Naive thymus-derived CD8-positive, alpha-beta T cell (primary cell): ENCODE measurements around the gene DUS1L. TPM values are rescaled to one million over a fixed set of nuclear protein-coding genes. Genes with fewer than 3 reads are reported as not detected.
A peak's percentile ranks its signal among the peaks of the same experiment; 100 is the strongest.

Source experiments
- ATAC-seq, 2 donors: fragments of 150-1000 bp; cut with Tn5 transposase in 1 of 2; sonication (Bioruptor Pico), chemical (Tn5 transposase) in 1 of 2; 1 replicate in 1 of 2; 2 replicates in 1 of 2; pipeline ENCODE4 v1.10.0; 2021; ENCODE audit warnings: mild to moderate bottlenecking in 2 of 2, moderate library complexity in 2 of 2
- POLR2A ChIA-PET: fragments of 350-600 bp; sonication (Branson Sonifier 250); formaldehyde crosslinking; loops from one replicate; lab custom pipeline; 2021; ENCODE audit warnings: antibody characterized with exemption; lab: Charles Lee
- DNase-seq, 10 donors: peaks; one replicate each; pipeline versions ENCODE4 v3.0.0 to v3.0.0-alpha.2; 2020 to 2022
- H3K27ac Mint-ChIP-seq, 10 donors: one replicate each; pipeline ENCODE4 v1.8.0; 2020 to 2022; ENCODE audit warnings: mild to moderate bottlenecking in 10 of 10, mixed read lengths in 10 of 10, moderate library complexity in 4 of 10, inconsistent platforms in 1 of 10
- H3K27me3 Mint-ChIP-seq, 5 donors: one replicate each; pipeline ENCODE4 v1.8.0; 2021 to 2022; ENCODE audit warnings: mixed read lengths in 5 of 5
- H3K36me3 Mint-ChIP-seq, 3 donors: one replicate each; pipeline ENCODE4 v1.8.0; 2020 to 2022; ENCODE audit warnings: mixed read lengths in 3 of 3, mild to moderate bottlenecking in 2 of 3, inconsistent platforms in 1 of 3
- H3K4me1 Mint-ChIP-seq, 4 donors: one replicate each; pipeline ENCODE4 v1.8.0; 2021 to 2022; ENCODE audit warnings: mixed read lengths in 4 of 4
- H3K4me3 Mint-ChIP-seq, 10 donors: one replicate each; pipeline ENCODE4 v1.8.0; 2020 to 2022; ENCODE audit warnings: mild to moderate bottlenecking in 10 of 10, mixed read lengths in 10 of 10, moderate library complexity in 6 of 10, inconsistent platforms in 1 of 10
- H3K9me3 Mint-ChIP-seq, 9 donors: one replicate each; pipeline ENCODE4 v1.8.0; 2020 to 2022; ENCODE audit warnings: mixed read lengths in 9 of 9, mild to moderate bottlenecking in 3 of 9, inconsistent platforms in 1 of 9, moderate library complexity in 1 of 9
- polyA plus RNA-seq, 3 donors: library from polyadenylated mRNA; unstranded; fragments of 300-500 nt; fragmentation: Illumina TruSeq; gene quantifications; one replicate each; pipeline ENCODE4 v1.2.3, GENCODE V29; 2021
- total RNA-seq, 8 experiments: library from RNA in 2 of 8; stranded (reverse) in 2 of 8; gene quantifications; one replicate each; pipeline ENCODE4 v1.2.3 and lab custom pipeline; 2021 to 2026

DUS1L gene
- total and polyA plus RNA-seq, 5 experiments from 2014 or later, result 68.6 to 167 (median 142) TPM

DNA sequence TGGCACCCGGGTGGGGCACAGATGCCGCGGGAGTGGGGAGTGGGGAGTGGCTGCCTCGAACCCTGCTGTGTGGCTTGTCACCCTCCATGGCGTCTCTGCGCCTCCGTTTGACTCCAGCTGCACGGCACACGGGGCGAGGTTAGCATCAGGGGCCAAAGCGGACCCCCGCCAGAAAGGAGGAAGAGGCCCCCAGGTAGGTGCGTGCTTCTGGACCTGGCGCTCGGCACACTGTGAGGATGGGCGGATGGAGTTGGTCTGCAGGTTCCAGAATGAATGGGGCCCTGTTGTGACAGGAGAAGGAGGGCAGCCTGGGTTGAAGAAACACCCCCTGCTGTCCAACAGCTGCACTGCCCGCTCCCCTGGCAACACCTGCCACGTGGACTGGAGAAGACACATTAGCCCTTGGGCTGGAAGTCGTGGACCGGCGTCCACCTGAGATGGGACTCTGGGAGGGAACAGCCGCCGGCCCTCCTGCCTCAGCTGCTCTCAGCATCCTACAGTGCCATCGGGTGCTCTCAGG, 41.8 kb upstream of the DUS1L start:
- no peaks in the 10 kb centered on the region for H3K27me3 Mint-ChIP-seq
- ATAC-seq, result no peak
- peaks cover 10 to 56% (median 33%) of the 10 kb centered on the region in 4 donors for H3K4me1 Mint-ChIP-seq
- H3K4me3 Mint-ChIP-seq, result peak overlapping the region in 8 of 10 donors; percentile 3 to 92 (median 36)
- peak overlapping the region in 9 of 10 donors; percentile 52 to 98 (median 78) for H3K27ac Mint-ChIP-seq
- POLR2A ChIA-PET, result interaction anchor here (0.6 to 4.6 kb wide), 10 partner anchors 9 to 237 kb away, joined by 3 to 64 read pairs (median 7); partner anchors contain the start of genes DCXR, DUS1L and FASN
- no peak for DNase-seq
- peaks cover 0 to 9% (median 6%) of the 10 kb centered on the region in 3 donors for H3K36me3 Mint-ChIP-seq
- no peaks in the 10 kb centered on the region for H3K9me3 Mint-ChIP-seq

DNA sequence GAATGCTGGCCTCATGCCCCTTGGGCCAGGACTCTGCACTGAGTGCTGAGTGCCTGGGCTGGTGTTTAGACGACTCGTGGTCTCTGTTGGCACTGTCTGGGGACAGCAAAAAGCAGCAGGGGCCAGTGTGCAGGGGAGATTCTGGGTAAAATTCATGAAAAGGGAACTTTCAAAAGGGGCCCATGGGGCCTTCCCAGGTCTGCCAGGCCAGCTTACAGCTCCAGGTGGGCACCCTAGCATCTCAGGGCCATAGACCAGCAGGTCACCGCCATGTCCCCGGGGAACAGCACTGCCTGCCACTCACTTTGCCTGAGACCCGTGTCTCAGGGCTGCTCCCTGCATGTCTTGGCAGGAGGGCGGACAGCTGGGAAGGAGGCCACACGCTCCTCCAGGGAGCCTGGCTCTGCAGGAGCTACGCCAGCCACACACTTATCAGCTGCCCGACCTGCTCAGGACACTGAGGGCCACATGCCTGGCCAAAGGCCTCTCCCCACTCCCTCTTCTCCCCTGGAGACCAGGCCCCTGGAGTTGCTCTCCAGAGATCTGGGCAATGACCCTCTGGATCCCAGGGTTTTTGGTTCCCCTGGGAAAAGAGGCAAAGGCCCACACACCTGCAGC, 41.2 kb upstream of the DUS1L start:
- Mint-ChIP-seq H3K36me3 (peaks cover 0 to 6% (median 5%) of the 10 kb centered on the region in 3 donors), H3K27ac (peak overlapping the region; percentile 93 to 98 (median 97)), H3K4me1 (peaks cover 10 to 57% (median 34%) of the 10 kb centered on the region in 4 donors), H3K9me3 (no peaks in the 10 kb centered on the region), H3K4me3 (peak overlapping the region; percentile 81 to 92 (median 88)), H3K27me3 (no peaks in the 10 kb centered on the region)
- DNase-seq, result no peak
- ATAC-seq, result no peak
- POLR2A ChIA-PET, result interaction anchor here (0.8 to 4.6 kb wide), 16 partner anchors 8 to 237 kb away, joined by 3 to 64 read pairs (median 5); partner anchors contain the start of genes DCXR, DUS1L, FASN and LRRC45

DNA sequence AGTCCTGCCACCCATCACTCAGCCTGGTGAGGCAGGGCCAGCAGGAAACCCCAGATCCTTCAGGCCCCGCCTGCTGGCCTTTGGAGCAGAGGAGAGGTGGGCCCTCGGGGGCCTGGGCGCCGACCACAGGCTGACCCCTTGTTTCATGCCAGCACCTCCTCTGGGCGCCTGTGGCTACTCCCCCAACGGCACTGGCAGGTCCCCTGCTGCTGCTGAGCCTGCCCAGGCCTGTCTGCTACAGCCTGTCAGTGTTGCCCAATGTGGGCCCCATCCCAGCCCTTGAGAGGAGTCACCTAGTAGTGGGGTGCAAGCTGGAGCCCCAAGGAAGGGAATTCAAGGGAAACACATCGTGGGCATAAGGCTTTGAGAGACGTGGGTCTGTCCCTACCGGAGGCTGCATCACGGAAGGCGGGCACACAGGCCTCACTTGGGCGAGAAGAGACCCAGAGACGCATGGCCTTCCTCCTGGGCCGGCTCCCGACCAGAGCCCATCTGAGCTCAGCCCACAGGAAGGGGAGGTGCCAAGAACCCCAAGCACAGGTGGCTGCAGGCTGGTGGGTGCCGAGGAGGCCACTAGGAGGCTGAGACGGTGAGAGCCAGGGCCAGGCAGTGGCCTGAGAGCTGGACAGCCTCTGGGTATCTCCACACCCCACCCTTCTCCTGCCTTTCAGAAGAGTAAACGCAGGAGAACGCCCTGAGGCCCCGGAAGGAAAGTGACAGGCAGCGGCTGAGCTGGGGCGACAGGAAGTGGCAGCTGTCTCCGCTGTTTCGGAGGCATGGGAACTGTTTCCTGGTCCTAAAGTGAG, 40.5 kb upstream of the DUS1L start:
- H3K4me3 Mint-ChIP-seq, result peak overlapping the region; percentile 81 to 92 (median 88)
- peak overlapping the region; percentile 93 to 98 (median 97) for H3K27ac Mint-ChIP-seq
- H3K27me3 Mint-ChIP-seq, result no peaks in the 10 kb centered on the region
- H3K4me1 Mint-ChIP-seq, result peaks cover 10 to 54% (median 35%) of the 10 kb centered on the region in 4 donors
- POLR2A ChIA-PET, result interaction anchor here (0.8 to 4.6 kb wide), 15 partner anchors 8 to 236 kb away, joined by 3 to 64 read pairs (median 5); partner anchors contain the start of genes DCXR, DUS1L, FASN and LRRC45
- no peaks in the 10 kb centered on the region for H3K9me3 Mint-ChIP-seq
- DNase-seq (peak; percentile 25 to 75 (median 48)), ATAC-seq (peak; percentile 77 to 91)
- H3K36me3 Mint-ChIP-seq, result peaks cover 0 to 6% (median 0%) of the 10 kb centered on the region in 3 donors

DNA sequence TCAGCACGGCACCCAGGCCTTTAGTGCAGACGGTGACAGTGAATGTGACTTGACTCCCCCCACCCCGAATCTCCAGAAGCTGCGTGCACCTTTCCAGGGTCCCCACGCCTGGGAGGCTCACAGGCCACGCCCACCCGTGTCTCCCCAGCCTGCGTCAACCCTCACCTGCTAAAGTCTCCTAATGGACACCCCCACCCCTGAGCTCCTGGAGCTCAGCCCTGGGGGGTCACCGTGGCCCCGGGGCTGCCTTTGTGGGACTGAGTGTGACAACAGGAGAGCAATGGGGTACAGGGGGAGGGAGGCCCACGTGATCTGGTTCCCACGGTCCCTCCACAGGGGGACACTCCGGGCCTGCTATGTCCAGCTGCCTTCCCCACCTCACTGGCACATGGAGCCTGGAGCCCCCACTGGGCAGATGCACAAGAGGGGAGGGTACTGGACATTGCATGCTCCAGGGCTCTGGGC, 39.8 kb upstream of the DUS1L start:
- Mint-ChIP-seq H3K27ac (peak overlapping the region; percentile 70 to 98 (median 96)), H3K4me3 (peak overlapping the region; percentile 36 to 92 (median 88)), H3K27me3 (no peaks in the 10 kb centered on the region), H3K4me1 (peaks cover 10 to 54% (median 36%) of the 10 kb centered on the region in 4 donors), H3K36me3 (peaks cover 0 to 6% (median 0%) of the 10 kb centered on the region in 3 donors), H3K9me3 (no peaks in the 10 kb centered on the region)
- DNase-seq (peak in 1 of 10 donors; percentile 52), ATAC-seq (no peak)
- POLR2A ChIA-PET, result interaction anchor here (0.8 to 4.6 kb wide), 11 partner anchors 8 to 235 kb away, joined by 3 to 64 read pairs (median 5); partner anchors contain the start of genes CENPX, FASN and LRRC45

DNA sequence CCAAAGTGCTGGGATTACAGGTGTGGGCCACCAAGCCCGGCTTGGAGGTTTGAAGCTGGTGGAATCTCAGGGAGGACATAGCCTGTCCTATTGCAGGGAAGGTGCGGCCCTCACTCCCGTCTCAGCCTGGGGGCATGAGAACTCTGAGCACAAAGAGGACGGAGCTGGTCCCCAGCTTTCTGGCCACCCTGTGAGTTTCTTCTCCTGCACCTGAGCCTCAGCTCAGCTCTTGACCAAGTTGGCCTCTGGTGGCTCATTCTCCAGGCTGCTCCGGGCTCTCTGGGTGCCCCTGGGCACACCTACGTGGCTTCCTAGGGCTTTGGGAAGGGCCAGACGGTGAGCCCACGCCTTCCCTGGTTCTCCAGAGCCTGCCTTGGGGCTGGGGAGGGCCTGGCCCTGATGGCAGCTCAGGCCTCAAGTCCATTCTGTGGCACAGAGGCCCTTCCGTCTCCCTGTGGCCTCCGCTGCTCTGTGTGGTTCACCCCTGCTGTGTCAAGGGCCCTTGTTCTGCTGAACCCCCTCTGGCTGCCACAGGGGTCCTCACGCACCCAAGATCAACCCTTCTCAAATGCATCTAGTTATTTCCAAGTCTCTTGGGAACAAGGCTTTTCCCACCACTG, 39.3 kb upstream of the DUS1L start:
- DNase-seq (no peak), ATAC-seq (no peak)
- Mint-ChIP-seq H3K27ac (peak overlapping the region; percentile 70 to 98 (median 96)), H3K4me3 (peak overlapping the region in 9 of 10 donors; percentile 15 to 92 (median 81)), H3K27me3 (no peaks in the 10 kb centered on the region), H3K4me1 (peaks cover 10 to 55% (median 34%) of the 10 kb centered on the region in 4 donors), H3K9me3 (no peaks in the 10 kb centered on the region), H3K36me3 (peaks cover 0 to 3% (median 0%) of the 10 kb centered on the region in 3 donors)
- POLR2A ChIA-PET, result interaction anchor here (1.6 to 3.5 kb wide), 6 partner anchors 11 to 235 kb away, joined by 4 to 64 read pairs (median 8); partner anchors contain the start of genes CENPX and LRRC45

DNA sequence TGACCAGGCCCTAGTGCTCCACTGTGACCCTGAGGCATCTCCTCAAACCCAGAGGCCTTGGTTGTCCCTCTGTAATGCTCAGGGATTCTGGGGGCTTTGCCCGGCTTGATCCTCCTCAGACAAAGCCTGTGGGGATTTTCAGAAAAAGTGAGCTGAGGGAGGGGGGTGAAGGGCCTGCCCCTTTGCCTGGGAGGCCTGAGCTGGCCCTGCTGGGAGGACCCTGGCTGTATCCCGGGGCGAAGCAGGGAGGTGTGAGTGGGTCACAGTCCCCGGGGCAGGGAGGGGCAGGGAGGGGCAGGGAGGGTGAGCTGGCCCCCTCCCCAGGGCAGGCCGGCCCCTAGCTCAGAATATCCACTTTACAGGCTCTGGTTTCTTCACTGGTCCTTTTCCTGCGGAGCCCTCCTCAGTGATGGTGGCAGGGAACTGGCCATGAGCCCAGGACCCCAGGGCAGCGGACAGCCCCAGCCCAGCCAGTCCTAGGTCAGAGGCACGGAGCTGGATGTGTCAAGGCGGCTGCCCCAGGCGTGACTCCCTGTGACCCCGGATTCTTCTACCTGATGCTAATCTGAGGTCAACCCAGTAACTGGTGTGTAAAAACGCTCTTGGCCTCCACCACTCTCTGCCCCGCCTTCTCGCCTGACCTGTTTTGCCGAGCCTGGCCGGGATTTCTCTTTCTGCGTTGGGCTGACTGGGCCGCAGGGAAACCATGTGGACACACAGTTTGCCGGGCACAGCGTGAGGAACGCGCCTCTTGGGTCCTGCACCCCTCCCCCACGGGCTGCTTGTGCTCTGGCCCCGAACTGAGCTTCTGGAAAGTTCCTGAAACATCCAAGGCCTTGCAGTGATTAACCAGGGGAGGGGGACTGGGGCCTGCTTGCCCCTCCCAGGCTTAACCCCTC, 38.2 kb upstream of the DUS1L start:
- ATAC-seq, result no peak
- H3K4me3 Mint-ChIP-seq, result peak overlapping the region in 1 of 10 donors; percentile 45
- no peaks in the 10 kb centered on the region for H3K9me3 Mint-ChIP-seq
- DNase-seq, result peak in 1 of 10 donors; percentile 5
- peaks cover 0 to 2% (median 0%) of the 10 kb centered on the region in 3 donors for H3K36me3 Mint-ChIP-seq
- POLR2A ChIA-PET, result interaction anchor here (1.2 to 7.5 kb wide), 3 partner anchors 23 to 81 kb away, joined by 3 to 73 read pairs (median 5); partner anchors contain the start of genes CENPX, DUS1L and LRRC45
- H3K27me3 Mint-ChIP-seq, result no peaks in the 10 kb centered on the region
- peak overlapping the region in 7 of 10 donors; percentile 20 to 68 (median 51) for H3K27ac Mint-ChIP-seq
- H3K4me1 Mint-ChIP-seq, result peaks cover 12 to 56% (median 35%) of the 10 kb centered on the region in 4 donors

DNA sequence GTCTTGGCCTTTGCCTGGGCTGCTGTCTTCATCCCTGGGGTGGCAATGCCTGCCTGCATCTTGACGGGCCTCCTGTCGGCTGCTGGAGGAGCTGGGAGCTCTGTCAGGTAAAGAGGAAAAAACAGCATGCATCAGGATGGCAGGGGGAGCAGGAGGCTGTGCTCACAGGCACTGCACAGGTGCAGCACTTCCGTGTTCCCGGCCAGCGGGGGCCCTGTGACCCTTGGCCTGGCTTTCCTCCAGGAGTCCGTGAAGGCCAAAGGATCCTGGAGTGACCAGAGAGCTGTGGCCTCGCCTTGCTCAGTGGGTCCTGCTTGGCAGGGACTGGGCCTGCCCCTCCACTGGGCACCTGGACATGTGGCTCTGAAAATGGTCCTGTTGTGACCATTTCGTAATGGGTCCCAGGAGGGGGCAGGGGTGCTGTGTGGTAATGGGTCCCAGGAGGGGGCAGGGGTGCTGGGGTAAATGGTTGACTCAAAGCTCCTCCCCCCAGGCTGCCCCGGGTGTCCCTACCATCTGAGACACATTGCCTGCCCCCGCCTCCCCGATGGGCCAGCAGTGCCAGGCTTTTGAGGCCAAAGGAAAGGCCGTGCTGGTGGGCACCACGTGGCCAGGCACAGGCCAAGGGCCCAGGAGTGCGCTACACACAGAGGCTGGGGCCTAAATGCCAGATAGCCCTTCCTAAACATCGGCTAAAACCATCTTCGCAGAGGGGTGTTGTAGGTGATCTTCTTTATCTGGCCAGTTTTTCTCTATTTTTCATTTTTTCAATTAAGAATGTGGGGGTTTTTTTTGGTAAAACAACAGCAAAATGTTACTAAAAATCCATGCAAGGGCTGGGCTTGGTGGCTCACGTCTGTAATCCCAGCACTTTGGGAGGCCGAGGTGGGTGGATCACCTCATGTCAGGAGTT, 36.4 kb upstream of the DUS1L start:
- Mint-ChIP-seq H3K4me3 (peak overlapping the region in 2 of 10 donors; percentile 31 to 58), H3K27ac (peak overlapping the region in 8 of 10 donors; percentile 11 to 87 (median 69)), H3K4me1 (peaks cover 12 to 41% (median 26%) of the 10 kb centered on the region in 4 donors), H3K27me3 (no peaks in the 10 kb centered on the region), H3K36me3 (no peaks in the 10 kb centered on the region), H3K9me3 (no peaks in the 10 kb centered on the region)
- ATAC-seq (no peak), DNase-seq (no peak)
- POLR2A ChIA-PET, result interaction anchor here (0.6 to 7.5 kb wide), 6 partner anchors 8 to 394 kb away, joined by 3 to 73 read pairs (median 4); no protein-coding TSS in a partner anchor

DNA sequence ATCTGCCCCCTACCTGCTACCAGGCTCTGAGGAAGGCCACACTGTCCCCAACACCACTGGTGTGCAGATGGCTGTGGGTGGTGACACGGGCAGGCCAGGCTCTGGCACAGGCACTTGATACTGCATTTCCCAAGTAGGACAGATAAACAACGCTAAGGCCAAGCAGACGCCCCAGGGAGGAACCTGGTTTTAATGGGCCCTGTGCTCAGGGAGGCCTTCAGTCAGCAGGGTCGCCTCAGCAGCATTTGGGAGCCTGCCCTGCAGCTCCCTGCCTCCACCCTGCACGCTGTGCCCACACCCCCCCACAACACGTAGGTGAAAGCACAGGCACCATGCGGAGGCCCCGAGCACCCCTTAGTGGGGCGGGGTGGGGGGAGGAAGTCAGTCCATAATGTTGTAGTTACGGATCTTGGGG, 35.7 kb upstream of the DUS1L start:
- no peak for ATAC-seq
- Mint-ChIP-seq H3K4me1 (peaks cover 8 to 38% (median 24%) of the 10 kb centered on the region in 4 donors), H3K4me3 (peak overlapping the region in 4 of 10 donors; percentile 19 to 67 (median 36)), H3K9me3 (no peaks in the 10 kb centered on the region), H3K27me3 (no peaks in the 10 kb centered on the region), H3K36me3 (no peaks in the 10 kb centered on the region), H3K27ac (peak overlapping the region in 7 of 10 donors; percentile 52 to 87 (median 74))
- no peak for DNase-seq
- POLR2A ChIA-PET, result interaction anchor here (0.8 to 7.5 kb wide), 2 partner anchors 9 to 25 kb away, joined by 4 to 73 read pairs; no protein-coding TSS in a partner anchor

DNA sequence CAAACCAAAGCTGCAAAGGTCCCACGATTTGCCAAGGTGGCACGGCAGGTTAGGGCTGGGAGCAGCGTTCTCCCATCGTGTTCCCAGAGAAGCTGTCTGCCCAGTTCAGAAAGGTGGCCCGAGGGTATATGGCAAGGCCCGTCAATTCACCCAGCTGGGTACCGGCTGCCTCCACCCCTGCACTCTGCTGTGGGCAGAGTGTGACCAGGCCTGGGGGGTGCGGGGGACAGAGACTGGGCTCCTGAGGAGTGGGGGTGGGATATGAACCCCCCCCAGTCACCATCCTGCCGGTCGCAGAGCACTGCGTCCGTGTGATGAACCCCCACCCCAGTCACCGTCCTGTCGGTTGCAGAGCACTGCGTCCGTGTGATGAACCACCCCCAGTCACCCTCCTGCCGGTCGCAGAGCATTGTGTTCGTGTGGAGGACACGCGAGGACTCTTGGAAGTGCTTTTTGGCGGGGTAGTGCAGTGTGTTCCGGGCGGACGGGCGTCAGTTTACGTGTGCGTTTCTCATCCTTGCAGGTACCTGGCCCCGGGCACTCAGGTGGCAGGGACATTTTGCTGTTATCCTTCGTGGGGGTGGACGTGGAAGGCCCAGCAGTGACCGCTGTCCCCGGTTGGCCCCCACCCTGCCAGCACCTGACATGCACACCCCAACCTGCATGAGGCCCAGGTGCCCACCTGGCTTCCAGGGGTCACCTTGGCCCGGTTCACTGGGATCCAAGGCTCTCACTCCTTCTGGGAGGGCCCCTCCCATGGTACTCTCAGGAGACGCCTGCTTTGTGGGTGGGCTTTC, 35.1 kb upstream of the DUS1L start:
- Mint-ChIP-seq H3K27ac (peak overlapping the region in 9 of 10 donors; percentile 53 to 93 (median 87)), H3K36me3 (peaks cover 0 to 2% (median 0%) of the 10 kb centered on the region in 3 donors), H3K4me1 (peaks cover 5 to 38% (median 20%) of the 10 kb centered on the region in 4 donors), H3K9me3 (no peaks in the 10 kb centered on the region), H3K27me3 (no peaks in the 10 kb centered on the region), H3K4me3 (peak overlapping the region in 8 of 10 donors; percentile 15 to 86 (median 75))
- ATAC-seq, result no peak
- DNase-seq, result peak in 2 of 10 donors; percentile 3 to 58
- POLR2A ChIA-PET, result interaction anchor here (7.5 kb wide), 1 partner anchor 26 kb away, joined by 73 read pairs; no protein-coding TSS in a partner anchor
